Common myeloid progenitor, CD34-positive (primary cell): Measurements from ENCODE around the gene CARD6.
A peak's percentile ranks its signal among the peaks of the same experiment; 100 is the strongest.
"Not testable (repeated sequence)": the region's sequence is repeated elsewhere in the genome, so short reads cannot be mapped to it uniquely, and the experiment has no call there.

Source experiments
- CTCF ChIA-PET: fragments of 350-600 bp; sonication (Branson Sonifier 250); formaldehyde crosslinking; loops from one replicate; lab custom pipeline; 2021; ENCODE audit warnings: antibody characterized with exemption; lab: Charles Lee
- POLR2A ChIA-PET: fragments of 350-600 bp; sonication (Branson Sonifier 250); formaldehyde crosslinking; loops from one replicate; lab custom pipeline; 2021; ENCODE audit warnings: antibody characterized with exemption; lab: Charles Lee
- DNase-seq, 3 donors: peaks; one replicate each; pipeline versions ENCODE4 v3.0.0 to v3.0.0-alpha.2; 2013
- H3K27ac ChIP-seq, 2 experiments: 1 replicate in 1 of 2; 2 replicates in 1 of 2; pipeline ENCODE4 v1.7.0; 2013; ENCODE audit warnings: inconsistent platforms in 2 of 2, low read length in 2 of 2, mild to moderate bottlenecking in 2 of 2, low read depth in 1 of 2, moderate library complexity in 1 of 2; ENCODE audit not compliant: severe bottlenecking in 2 of 2, insufficient read depth in 1 of 2, poor library complexity in 1 of 2
- H3K27me3 ChIP-seq, 5 experiments: replicated peaks in 2 of 5; 1 replicate in 3 of 5; 2 replicates in 2 of 5; pipeline versions ENCODE4 v1.6.1 to v1.7.0; 2013; ENCODE audit warnings: low read length in 4 of 5, mild to moderate bottlenecking in 2 of 5, moderate library complexity in 2 of 5, inconsistent platforms in 1 of 5; ENCODE audit not compliant: insufficient read depth in 5 of 5, control insufficient read depth in 4 of 5
- H3K36me3 ChIP-seq, 4 experiments: 1 replicate in 2 of 4; 2 replicates in 2 of 4; pipeline versions ENCODE4 v1.6.1 to v1.7.0; 2013; ENCODE audit warnings: low read length in 3 of 4, control low read depth in 1 of 4, mild to moderate bottlenecking in 1 of 4; ENCODE audit not compliant: control insufficient read depth in 4 of 4, insufficient read depth in 4 of 4
- H3K4me1 ChIP-seq, 4 experiments: 1 replicate in 3 of 4; 2 replicates in 1 of 4; pipeline versions ENCODE4 v1.6.1 to v1.7.1; 2013; ENCODE audit warnings: low read length in 3 of 4, mild to moderate bottlenecking in 3 of 4, control low read depth in 1 of 4, inconsistent platforms in 1 of 4, moderate library complexity in 1 of 4; ENCODE audit not compliant: control insufficient read depth in 4 of 4, insufficient read depth in 4 of 4; ENCODE audit errors: control extremely low read depth in 1 of 4
- H3K4me3 ChIP-seq, 7 experiments: 1 replicate in 4 of 7; 2 replicates in 3 of 7; pipeline versions ENCODE4 v1.5.1 to v1.7.0; 2013; ENCODE audit warnings: mild to moderate bottlenecking in 7 of 7, low read length in 6 of 7, moderate library complexity in 6 of 7, inconsistent platforms in 2 of 7, low read depth in 2 of 7, control low read depth in 1 of 7; ENCODE audit not compliant: insufficient read depth in 4 of 7, control insufficient read depth in 1 of 7; ENCODE audit errors: extremely low read depth in 1 of 7
- H3K9me3 ChIP-seq, 5 experiments: 1 replicate in 4 of 5; 2 replicates in 1 of 5; pipeline versions ENCODE4 v1.6.1 to v1.7.1; 2013; ENCODE audit warnings: low read length in 4 of 5, mild to moderate bottlenecking in 2 of 5, inconsistent platforms in 1 of 5, low read depth in 1 of 5, moderate library complexity in 1 of 5; ENCODE audit not compliant: control insufficient read depth in 4 of 5, insufficient read depth in 2 of 5; ENCODE audit errors: control extremely low read depth in 1 of 5
- WGBS: methylation state at CpG from one replicate; pipeline ENCODE4 v1.1.5; 2013; ENCODE audit not compliant: insufficient coverage; 5-methylcytosine and 5-hydroxymethylcytosine counted together

Gene CARD6

DNA sequence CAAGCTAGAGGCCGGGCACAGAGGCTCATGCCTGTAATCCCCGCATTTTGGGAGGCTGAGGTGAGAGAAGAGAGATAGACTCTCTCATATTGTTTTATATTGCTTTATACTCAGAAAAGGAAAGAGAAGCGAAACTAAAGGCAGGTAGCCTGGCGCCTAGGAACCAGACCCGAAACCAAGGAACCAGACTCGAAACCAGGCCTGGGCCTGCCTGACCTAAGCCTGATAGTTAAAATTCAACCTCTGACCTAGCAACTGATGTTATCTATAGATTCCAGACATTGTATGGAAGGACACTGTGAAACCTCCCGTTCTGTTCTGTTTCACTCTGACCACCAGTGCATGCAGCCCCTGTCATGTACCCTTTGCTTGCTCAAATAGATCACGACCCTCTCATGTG is 31.1 kb downstream of the CARD6 start:
- DNase-seq, H3K27ac ChIP-seq, CTCF ChIA-PET, H3K27me3 ChIP-seq, POLR2A ChIA-PET, H3K4me3 ChIP-seq, H3K9me3 ChIP-seq, H3K4me1 ChIP-seq, H3K36me3 ChIP-seq: not testable (repeated sequence)
- 100% methylated on average over 2 of the region's 8 CpGs for WGBS

DNA sequence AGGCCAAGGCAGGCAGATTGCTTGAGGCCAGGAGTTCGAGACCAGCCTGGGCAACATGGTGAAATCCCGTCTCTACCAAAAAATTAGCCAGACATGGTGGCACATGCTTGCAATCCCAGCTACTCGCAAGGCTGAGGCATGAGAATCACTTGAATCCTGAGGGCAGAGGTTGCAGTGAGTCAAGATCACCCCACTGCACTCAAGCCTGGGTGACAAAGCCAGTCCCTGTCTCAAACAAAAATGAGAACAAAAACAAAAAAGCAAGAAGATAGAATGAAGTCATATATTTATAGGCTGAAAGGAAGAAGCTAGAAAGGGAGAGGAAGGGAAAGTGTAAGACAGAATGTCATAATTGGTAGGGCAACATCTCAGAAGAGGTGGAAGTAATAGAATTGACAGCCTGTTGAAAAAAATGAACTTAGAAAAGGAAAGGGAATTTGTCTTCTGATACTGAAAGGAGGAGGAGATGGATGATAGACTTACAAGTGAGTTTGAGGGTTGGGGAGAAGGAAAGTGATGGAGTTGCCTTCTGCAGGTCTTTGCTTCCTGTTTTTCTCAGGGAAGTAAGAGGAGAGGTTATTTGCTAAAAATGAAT is 32.2 kb downstream of the CARD6 start:
- Histone ChIP-seq H3K27ac (no peak overlapping the region), H3K4me3 (no peak overlapping the region), H3K9me3 (peaks cover 0 to 5% (median 0%) of the 10 kb centered on the region in 5 experiments), H3K36me3 (no peaks in the 10 kb centered on the region), H3K4me1 (no peaks in the 10 kb centered on the region), H3K27me3 (no peaks in the 10 kb centered on the region)
- CTCF ChIA-PET, result interaction anchor here (1.1 kb wide), 1 partner anchor 925 kb away, joined by 3 read pairs; no protein-coding TSS in a partner anchor
- POLR2A ChIA-PET, result no interaction called here
- 96% methylated on average over 3 of the region's 3 CpGs for WGBS
- no peak for DNase-seq

DNA sequence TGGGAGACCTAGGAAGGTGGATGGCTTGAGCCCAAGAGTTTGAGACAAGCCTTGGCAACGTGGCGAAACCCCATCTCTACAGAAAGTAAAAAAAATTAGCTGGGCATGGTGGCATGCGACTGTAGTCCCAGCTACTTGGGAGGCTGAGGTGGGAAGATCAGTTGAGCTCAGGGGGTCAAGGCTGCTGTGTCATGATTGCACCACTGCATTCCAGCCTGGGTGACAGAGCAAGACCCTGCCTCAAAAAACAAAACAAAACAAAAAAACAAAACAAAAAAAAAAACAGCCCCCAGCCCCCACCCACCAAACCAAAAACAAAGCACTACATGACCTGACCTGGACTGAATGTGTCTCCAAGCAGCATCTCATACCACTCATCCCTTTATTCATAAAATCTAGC is 34.8 kb downstream of the CARD6 start:
- Histone ChIP-seq H3K36me3 (no peaks in the 10 kb centered on the region), H3K4me3 (no peak overlapping the region), H3K4me1 (no peaks in the 10 kb centered on the region), H3K9me3 (peaks cover 0 to 5% (median 0%) of the 10 kb centered on the region in 5 experiments), H3K27me3 (no peaks in the 10 kb centered on the region), H3K27ac (no peak overlapping the region)
- WGBS, result 94% methylated on average over 3 of the region's 3 CpGs
- ChIA-PET POLR2A (no interaction called here), CTCF (interaction anchor here (1.5 kb wide), 1 partner anchor 16 kb away, joined by 3 read pairs; no protein-coding TSS in a partner anchor)
- no peak for DNase-seq

DNA sequence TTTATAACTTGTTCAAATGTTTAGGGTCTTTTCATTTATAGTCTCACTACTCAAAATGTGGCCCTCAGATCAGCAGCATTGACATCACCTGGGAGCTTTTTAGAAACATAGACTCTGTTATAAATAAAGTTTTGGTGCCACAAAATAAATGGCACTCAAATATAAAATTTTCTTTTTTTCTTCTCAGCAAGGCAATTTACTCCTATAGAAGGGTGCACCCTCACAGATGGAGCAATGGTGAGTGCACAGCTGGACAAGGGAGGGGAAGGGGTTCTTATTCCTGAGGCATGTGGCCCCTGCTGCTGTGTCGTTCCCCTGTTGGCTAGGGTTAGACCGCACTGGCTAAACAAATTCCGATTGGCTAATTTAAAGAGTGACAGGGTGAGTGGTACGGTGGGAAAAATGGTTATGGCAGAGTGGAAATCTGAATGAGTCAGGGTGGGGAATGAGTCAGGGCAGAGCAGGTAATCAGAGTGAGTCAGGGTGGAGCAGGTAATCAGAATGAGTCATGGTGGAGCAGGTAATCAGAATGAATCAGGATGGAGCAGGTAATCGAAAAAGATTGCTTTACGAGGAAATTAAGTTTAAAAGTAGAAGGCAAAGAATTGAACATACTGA is 36.3 kb downstream of the CARD6 start:
- CTCF ChIA-PET, result interaction anchor here (1.3 kb wide), 1 partner anchor 51 kb away, joined by 4 read pairs; no protein-coding TSS in a partner anchor
- no peak overlapping the region for H3K4me3 ChIP-seq
- 100% methylated on average over 5 of the region's 6 CpGs for WGBS
- H3K27ac ChIP-seq, result no peak overlapping the region
- no peaks in the 10 kb centered on the region for H3K36me3 ChIP-seq
- no peaks in the 10 kb centered on the region for H3K4me1 ChIP-seq
- H3K27me3 ChIP-seq, result no peaks in the 10 kb centered on the region
- peaks cover 0 to 5% (median 2%) of the 10 kb centered on the region in 5 experiments for H3K9me3 ChIP-seq
- no peak for DNase-seq
- POLR2A ChIA-PET, result no interaction called here

DNA sequence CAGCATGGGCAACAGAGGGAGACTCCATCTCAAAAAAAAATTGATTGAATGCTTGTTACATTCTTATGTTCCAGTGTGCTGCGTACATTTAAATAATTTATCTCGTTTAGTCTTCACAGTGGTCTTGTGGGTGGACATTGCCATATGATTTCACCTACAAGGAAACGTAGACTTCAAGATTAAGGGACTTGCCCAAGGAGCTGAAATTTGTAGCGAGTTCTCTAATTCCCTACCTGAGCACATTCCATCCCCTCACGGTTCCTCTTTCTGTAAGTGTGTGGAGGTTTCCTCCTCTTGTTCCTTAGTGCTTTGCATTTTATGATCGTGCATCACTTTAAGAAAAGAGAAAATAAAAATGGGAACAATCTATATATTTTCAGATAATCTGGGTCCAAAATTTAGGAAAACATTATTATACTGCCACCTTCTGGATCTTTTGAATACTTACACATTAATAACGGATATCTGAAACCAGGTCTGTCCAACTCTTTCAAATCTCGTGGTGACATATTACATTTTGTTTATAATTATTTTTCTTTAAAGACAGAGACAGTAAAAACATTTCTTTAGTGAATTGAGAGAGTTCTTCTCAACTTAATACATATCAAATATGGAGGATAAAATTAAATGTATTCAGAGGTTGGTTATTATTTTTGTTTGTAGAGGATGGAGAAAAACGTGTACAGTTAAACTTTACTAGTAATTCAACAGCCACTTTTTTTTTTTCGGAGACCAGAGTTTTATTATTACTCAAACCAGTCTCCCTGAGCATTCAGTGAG is 38.2 kb downstream of the CARD6 start:
- ChIA-PET POLR2A (no interaction called here), CTCF (interaction anchor here (0.6 to 1.6 kb wide), 5 partner anchors 53 to 1166 kb away, joined by 3 to 4 read pairs (median 4); no protein-coding TSS in a partner anchor)
- Histone ChIP-seq H3K4me3 (no peak overlapping the region), H3K4me1 (no peaks in the 10 kb centered on the region), H3K27ac (no peak overlapping the region), H3K27me3 (peaks cover 0 to 2% (median 0%) of the 10 kb centered on the region in 5 experiments), H3K9me3 (peaks cover 0 to 5% (median 3%) of the 10 kb centered on the region in 5 experiments), H3K36me3 (no peaks in the 10 kb centered on the region)
- 80% methylated on average over 1 of the region's 10 CpGs for WGBS
- peak; percentile 22 to 46 (median 40) for DNase-seq

DNA sequence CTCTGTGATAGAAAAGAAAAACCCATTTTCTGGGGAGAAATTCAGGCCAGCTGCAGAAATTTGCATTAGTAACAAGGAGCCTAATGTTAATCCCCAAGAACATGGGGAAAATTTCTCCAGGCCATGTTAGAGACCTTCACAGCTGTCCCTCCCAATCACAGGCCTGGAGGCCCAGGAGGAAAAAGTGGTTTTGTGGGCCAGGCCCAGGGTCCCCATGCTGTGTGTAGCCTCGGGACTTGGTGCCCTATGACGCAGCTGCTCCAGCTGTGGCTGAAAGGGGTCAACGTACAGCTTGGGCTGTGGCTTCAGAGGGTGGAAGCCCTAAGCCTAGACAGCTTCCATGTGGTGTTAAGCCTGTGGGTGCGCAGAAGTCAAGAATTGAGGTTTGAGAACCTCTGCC is 41.1 kb downstream of the CARD6 start:
- 100% methylated on average over 4 of the region's 4 CpGs for WGBS
- ChIA-PET CTCF (no interaction called here), POLR2A (no interaction called here)
- Histone ChIP-seq H3K4me1 (no peaks in the 10 kb centered on the region), H3K36me3 (no peaks in the 10 kb centered on the region), H3K4me3 (no peak overlapping the region), H3K27ac (no peak overlapping the region), H3K27me3 (peaks cover 0 to 2% (median 0%) of the 10 kb centered on the region in 5 experiments), H3K9me3 (peaks cover 0 to 4% (median 3%) of the 10 kb centered on the region in 5 experiments)
- DNase-seq, result no peak

DNA sequence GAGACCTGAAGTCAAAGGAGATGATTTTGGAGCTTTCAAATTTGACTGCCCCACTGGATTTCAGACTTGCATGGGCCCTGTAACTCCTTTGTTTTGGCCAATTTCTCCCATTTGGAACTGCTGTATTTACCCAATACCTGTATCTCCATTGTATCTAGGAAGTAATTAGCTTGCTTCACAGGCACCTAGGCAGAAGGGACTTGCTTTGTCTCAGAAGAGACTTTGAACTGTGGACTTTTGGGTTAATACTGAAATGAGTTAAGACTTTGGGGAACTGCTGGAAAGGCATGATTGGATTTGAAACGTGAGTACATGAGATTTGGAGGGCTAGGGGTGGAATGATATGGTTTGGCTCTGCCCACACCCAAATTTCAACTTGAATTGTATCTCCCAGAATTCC is 41.9 kb downstream of the CARD6 start:
- CTCF ChIA-PET, DNase-seq, H3K4me1 ChIP-seq, H3K27ac ChIP-seq, POLR2A ChIA-PET, H3K4me3 ChIP-seq, H3K36me3 ChIP-seq, H3K9me3 ChIP-seq, H3K27me3 ChIP-seq: not testable (repeated sequence)
- WGBS, result no CpG with 5 or more reads among the region's 1 CpG
